HepG2 (cell line): ENCODE measurements around the gene MTO1. TPM values are rescaled to one million over a fixed set of nuclear protein-coding genes. Genes with fewer than 3 reads are reported as not detected.

Experiments
- ATF7 ChIP-seq, 2 experiments: fragments of 450-650 bp in 1 of 2; sonication (generic) in 1 of 2; formaldehyde crosslinking in 1 of 2; IDR thresholded peaks; 2 replicates each; pipeline versions ENCODE4 v1.4.0 to v1.6.1; 2016 to 2020; ENCODE audit warnings: antibody characterized with exemption in 1 of 2, mild to moderate bottlenecking in 1 of 2, missing genetic modification reagents in 1 of 2
- CREB1 ChIP-seq, 2 experiments: fragments of 450-650 bp in 1 of 2; IDR thresholded peaks; 2 replicates each; pipeline ENCODE4 v1.6.1; 2016 to 2017; ENCODE audit warnings: control low read depth in 1 of 2, mild to moderate bottlenecking in 1 of 2, missing compliant biosample characterization in 1 of 2, missing genetic modification characterization in 1 of 2
- CREBL2 ChIP-seq: sonication (generic); formaldehyde crosslinking; IDR thresholded peaks from 2 replicates; pipeline ENCODE4 v1.8.1; 2023; ENCODE audit warnings: missing genetic modification reagents, mild to moderate bottlenecking, borderline replicate concordance
- DZIP1 ChIP-seq: sonication (generic); formaldehyde crosslinking; IDR thresholded peaks from 2 replicates; pipeline ENCODE4 v1.5.0; 2020; ENCODE audit warnings: mild to moderate bottlenecking, missing genetic modification reagents
- HCFC1 ChIP-seq: fragments of 150-350 bp; IDR thresholded peaks from 2 replicates; pipeline ENCODE4 v1.6.1; 2014; ENCODE audit warnings: low read depth, low read length
- HES4 ChIP-seq: sonication (generic); formaldehyde crosslinking; IDR thresholded peaks from 2 replicates; pipeline ENCODE4 v1.9.0; 2021; ENCODE audit warnings: mild to moderate bottlenecking, missing genetic modification reagents, borderline replicate concordance
- HMGXB4 ChIP-seq, 2 experiments: sonication (generic) in 1 of 2; formaldehyde crosslinking in 1 of 2; IDR thresholded peaks; 2 replicates each; pipeline versions ENCODE4 v1.4.0 to v1.6.1; 2018 to 2020; ENCODE audit warnings: missing genetic modification reagents in 2 of 2, borderline replicate concordance in 1 of 2, low read depth in 1 of 2, mild to moderate bottlenecking in 1 of 2, missing biosample characterization in 1 of 2
- ISX ChIP-seq: sonication (generic); formaldehyde crosslinking; conservative IDR thresholded peaks from 2 replicates; pipeline ENCODE4 v1.5.0; 2020; ENCODE audit warnings: missing genetic modification reagents
- MBD4 ChIP-seq: IDR thresholded peaks from 2 replicates; pipeline ENCODE4 v1.6.1; 2012; ENCODE audit warnings: low read length, inconsistent platforms, borderline replicate concordance
- MEIS1 ChIP-seq: sonication (generic); formaldehyde crosslinking; IDR thresholded peaks from 2 replicates; pipeline ENCODE4 v1.9.0; 2021; ENCODE audit warnings: mild to moderate bottlenecking, missing genetic modification reagents, moderate library complexity, borderline replicate concordance
- MTA1 ChIP-seq: sonication (generic); formaldehyde crosslinking; IDR thresholded peaks from 2 replicates; pipeline ENCODE4 v1.4.0; 2020; ENCODE audit warnings: missing genetic modification reagents, mild to moderate bottlenecking, borderline replicate concordance
- NFIB ChIP-seq: sonication (generic); formaldehyde crosslinking; IDR thresholded peaks from 2 replicates; pipeline ENCODE4 v1.9.0; 2021; ENCODE audit warnings: missing genetic modification reagents, mild to moderate bottlenecking, borderline replicate concordance
- RNF2 ChIP-seq: fragments of 450-650 bp; conservative IDR thresholded peaks from 2 replicates; pipeline ENCODE4 v1.6.1; 2016; ENCODE audit warnings: low read depth
- SALL2 ChIP-seq: sonication (generic); formaldehyde crosslinking; IDR thresholded peaks from 2 replicates; pipeline ENCODE4 v1.8.1; 2023; ENCODE audit warnings: mild to moderate bottlenecking, missing genetic modification reagents, inconsistent platforms
- SNRNP70 ChIP-seq: fragments of 200-400 bp; formaldehyde crosslinking; IDR thresholded peaks from 2 replicates; pipeline ENCODE4 v1.6.1; 2017; ENCODE audit warnings: mild to moderate bottlenecking, low read depth, low read length, moderate library complexity
- TP53 ChIP-seq: sonication (generic); formaldehyde crosslinking; conservative IDR thresholded peaks from 2 replicates; pipeline ENCODE4 v1.4.0; 2020; ENCODE audit warnings: missing genetic modification reagents
- U2AF1 ChIP-seq: fragments of 200-400 bp; formaldehyde crosslinking; optimal IDR thresholded peaks from 2 replicates; pipeline ENCODE3; 2017; ENCODE audit warnings: mild to moderate bottlenecking, low read depth, low read length
- ZNF34 ChIP-seq: sonication (generic); formaldehyde crosslinking; IDR thresholded peaks from 2 replicates; pipeline ENCODE4 v1.4.0; 2020; ENCODE audit warnings: mild to moderate bottlenecking, missing genetic modification reagents, borderline replicate concordance
- ZNF468 ChIP-seq: sonication (generic); formaldehyde crosslinking; IDR thresholded peaks from 2 replicates; pipeline ENCODE4 v1.8.0; 2022; ENCODE audit warnings: mild to moderate bottlenecking, moderate library complexity, missing genetic modification reagents
- ZNF614 ChIP-seq: IDR thresholded peaks from 2 replicates; pipeline ENCODE4 v1.6.1; 2018; ENCODE audit warnings: missing biosample characterization, missing genetic modification reagents, inconsistent platforms, borderline replicate concordance
- ZNF792 ChIP-seq: IDR thresholded peaks from 2 replicates; pipeline ENCODE4 v1.6.1; 2016
- ZNF841 ChIP-seq: sonication (generic); formaldehyde crosslinking; IDR thresholded peaks from 2 replicates; pipeline ENCODE4 v1.8.1; 2023; ENCODE audit warnings: missing genetic modification reagents, borderline replicate concordance
- polyA plus RNA-seq, 8 experiments: library from polyadenylated mRNA; depleted of rRNA in 3 of 8; stranded (reverse) in 7 of 8; unstranded in 1 of 8; fragments of >200 nt; fragmentation: Illumina TruSeq in 4 of 8; extraction: Trizol in 4 of 8; gene quantifications; 2 replicates each; pipeline versions ENCODE4 v1.2.1 to v1.2.3, GENCODE V29; 2011 to 2016; ENCODE audit warnings: low read depth in 4 of 8, missing spikeins in 1 of 8, mixed read lengths in 1 of 8; ENCODE audit not compliant: insufficient read depth in 1 of 8
- total RNA-seq, 5 experiments: library from RNA; depleted of rRNA; stranded (reverse); fragments of >200 nt; fragmentation: Illumina TruSeq; extraction: Trizol; gene quantifications; 2 replicates each; pipeline ENCODE4 v1.2.3, GENCODE V29; 2016; ENCODE audit warnings: low read depth in 1 of 5
- TF ChIP-seq, protein P1 (sequence below): sonication (generic); formaldehyde crosslinking; IDR thresholded peaks from 2 replicates; pipeline ENCODE4 v1.8.1; 2022; ENCODE audit warnings: mild to moderate bottlenecking, missing genetic modification reagents

The MTO1 gene
- total and polyA plus RNA-seq, 2 of the 13 experiments (the other 11 are each of a cell fraction or from before 2014, with no cell fraction given), result 21.1 to 45.3 TPM

DNA sequence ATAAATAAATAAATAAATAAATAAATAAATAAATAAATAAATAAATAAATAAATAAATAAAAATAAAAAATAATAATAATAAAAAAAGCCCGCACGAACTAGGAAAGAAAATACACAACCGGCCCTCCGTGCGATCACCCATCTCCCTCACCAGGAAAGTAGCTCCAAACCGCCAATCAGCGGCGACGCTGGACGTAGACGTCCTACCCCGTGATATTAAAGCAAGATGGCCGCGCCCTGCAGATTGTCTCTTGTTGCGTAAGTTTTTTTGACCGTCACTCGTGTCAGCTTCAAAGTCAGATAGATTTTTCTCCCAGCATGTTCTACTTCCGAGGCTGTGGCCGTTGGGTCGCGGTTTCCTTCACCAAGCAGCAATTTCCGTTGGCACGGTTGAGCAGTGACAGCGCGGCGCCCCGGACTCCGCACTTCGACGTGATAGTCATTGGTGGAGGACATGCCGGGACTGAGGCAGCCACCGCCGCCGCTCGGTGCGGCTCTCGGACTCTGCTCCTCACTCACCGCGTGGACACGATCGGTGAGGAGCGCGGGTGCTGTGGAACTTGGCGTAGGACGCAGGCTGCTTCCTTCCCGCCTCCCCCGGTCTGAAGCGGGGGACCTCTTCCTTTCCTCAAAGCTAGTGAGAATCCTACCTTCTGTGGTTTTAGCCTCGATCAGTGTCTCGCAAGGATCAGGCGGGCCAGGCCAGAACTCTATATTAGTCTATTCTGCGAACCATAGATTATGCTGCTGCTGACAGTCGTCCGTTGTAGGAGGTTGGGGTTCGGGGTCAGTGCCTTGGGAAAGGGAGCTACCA lies at the start of gene MTO1 (continued):
- TF ChIP-seq ATF7 (IDR thresholded peaks at IDR 0.05), result no peak
- TF ChIP-seq ATF7 (CRISPR knock-in tag; IDR thresholded peaks at IDR 0.05), result no peak
- TF ChIP-seq MBD4, result no peak
- TF ChIP-seq, protein P1, sequence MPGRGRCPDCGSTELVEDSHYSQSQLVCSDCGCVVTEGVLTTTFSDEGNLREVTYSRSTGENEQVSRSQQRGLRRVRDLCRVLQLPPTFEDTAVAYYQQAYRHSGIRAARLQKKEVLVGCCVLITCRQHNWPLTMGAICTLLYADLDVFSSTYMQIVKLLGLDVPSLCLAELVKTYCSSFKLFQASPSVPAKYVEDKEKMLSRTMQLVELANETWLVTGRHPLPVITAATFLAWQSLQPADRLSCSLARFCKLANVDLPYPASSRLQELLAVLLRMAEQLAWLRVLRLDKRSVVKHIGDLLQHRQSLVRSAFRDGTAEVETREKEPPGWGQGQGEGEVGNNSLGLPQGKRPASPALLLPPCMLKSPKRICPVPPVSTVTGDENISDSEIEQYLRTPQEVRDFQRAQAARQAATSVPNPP, result peak; percentile 73; the same call in 1 of the 2 replicates
- TF ChIP-seq HCFC1, result no peak; the same call in 1 of the 2 replicates
- no peak; the same call in 1 of the 2 replicates for TF ChIP-seq ISX (CRISPR knock-in tag)
- TF ChIP-seq SALL2 (CRISPR knock-in tag), result peak; percentile 42; the same call in 1 of the 2 replicates
- peak; percentile 74 to 91 for TF ChIP-seq HMGXB4 (CRISPR knock-in tag; IDR thresholded peaks at IDR 0.05; ENCODE audit: borderline replicate concordance in 1 of 2, low read depth in 1 of 2)
- TF ChIP-seq MTA1 (CRISPR knock-in tag), result 0 out of 2 replicates have a peak, but pooled peaks have one; percentile 75
- TF ChIP-seq ZNF468, result no peak
- TF ChIP-seq ZNF34, result no peak
- peak; percentile 48; the same call in 1 of the 2 replicates for TF ChIP-seq CREB1 (IDR thresholded peaks at IDR 0.05)
- peak; percentile 50; the same call in 1 of the 2 replicates for TF ChIP-seq CREB1 (CRISPR knock-in tag; IDR thresholded peaks at IDR 0.05)
- TF ChIP-seq NFIB, result no peak
- TF ChIP-seq ZNF614, result 0 out of 2 replicates have a peak, but pooled peaks have one; percentile 25
- TF ChIP-seq TP53, result no peak
- TF ChIP-seq SNRNP70, result no peak
- 0 out of 2 replicates have a peak, but pooled peaks have one; percentile 65 for TF ChIP-seq MEIS1
- TF ChIP-seq ZNF841 (CRISPR knock-in tag), result no peak
- no peak for TF ChIP-seq ZNF792 (CRISPR knock-in tag)
- no peak for TF ChIP-seq HES4
- no peak for TF ChIP-seq RNF2
- no peak for TF ChIP-seq U2AF1
- TF ChIP-seq CREBL2 (CRISPR knock-in tag), result no peak
- TF ChIP-seq DZIP1 (CRISPR knock-in tag), result no peak
